Lower leg skin (tissue), 3 donors: ENCODE measurements around the gene DOCK1.

Experiments used
- CTCF ChIP-seq, 3 donors: fragments of 450-650 bp; IDR thresholded peaks; one replicate each; pipeline ENCODE4 v1.5.1; 2016; ENCODE audit warnings: antibody characterized with exemption in 3 of 3, mild to moderate bottlenecking in 3 of 3, moderate library complexity in 2 of 3
- POLR2A ChIP-seq, 2 donors: fragments of 450-650 bp; IDR thresholded peaks; one replicate each; pipeline ENCODE4 v1.6.1; 2016 to 2017; ENCODE audit warnings: antibody characterized with exemption in 2 of 2, mild to moderate bottlenecking in 1 of 2, moderate library complexity in 1 of 2

DNA sequence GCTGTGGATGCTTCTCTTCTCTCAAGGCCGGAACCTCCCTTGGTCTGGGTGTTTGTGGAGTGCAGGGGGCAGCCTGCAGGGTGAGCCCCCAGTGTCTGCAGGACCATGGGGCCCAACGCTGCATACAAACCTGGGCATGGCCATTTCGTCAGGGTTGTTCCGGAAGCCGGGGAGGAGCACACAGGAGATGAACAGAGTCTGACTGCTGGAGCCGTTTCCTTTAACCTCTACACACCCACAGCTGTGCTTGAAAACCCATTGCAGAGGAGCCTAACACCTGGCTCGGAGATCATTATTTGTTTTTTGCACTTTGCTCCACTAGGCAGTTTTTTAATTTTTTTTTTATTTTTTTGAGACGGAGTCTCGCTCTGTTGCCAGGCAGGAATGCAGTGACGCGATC, 458.8 kb downstream of the DOCK1 start:
- TF ChIP-seq CTCF (IDR thresholded peaks at IDR 0.05): no peak
- TF ChIP-seq POLR2A (IDR thresholded peaks at IDR 0.05): no peak
